Measurements from ENCODE around the gene PLPP6.

- TF ChIP-seq TAF1 (IDR thresholded peaks at IDR 0.05; ENCODE audit: low read depth, low read length): no peak
- no peak for TF ChIP-seq POLR2A (IDR thresholded peaks at IDR 0.05; ENCODE audit: low read depth, low read length)
- TF ChIP-seq PAX5 (IDR thresholded peaks at IDR 0.05; ENCODE audit: insufficient read depth, low read length, severe bottlenecking): no peak
Measured at GRCh38 chr9:4657426-4658159, 4.5 kb upstream of the PLPP6 start.
